H1 (cell line): Measurements from ENCODE around the gene SERPINA10. TPM values are rescaled to one million over a fixed set of nuclear protein-coding genes. Genes with fewer than 3 reads are reported as not detected.

ENCODE experiments used
- CHD7 ChIP-seq: fragments of 300-600 bp; sonication (generic); IDR thresholded peaks from 2 replicates; pipeline ENCODE4 v1.7.1; 2012; ENCODE audit warnings: low read length, moderate library complexity, mild to moderate bottlenecking, inconsistent platforms; ENCODE audit not compliant: insufficient replicate concordance
- GABPA ChIP-seq: IDR thresholded peaks from 2 replicates; pipeline ENCODE4 v1.6.1; 2011; ENCODE audit warnings: mild to moderate bottlenecking, low read length, moderate library complexity, borderline replicate concordance; ENCODE audit not compliant: insufficient read depth
- HDAC6 ChIP-seq: IDR thresholded peaks from one replicate; pipeline ENCODE4 v1.7.1; 2012; ENCODE audit warnings: low read depth, mild to moderate bottlenecking, inconsistent platforms, low read length, moderate library complexity
- RNF2 ChIP-seq: fragments of 200-900, 300-1000 bp; sonication (generic); IDR thresholded peaks from 2 replicates; pipeline ENCODE4 v1.7.1; 2016; ENCODE audit warnings: borderline replicate concordance, low read depth, mild to moderate bottlenecking, antibody characterized with exemption, low read length; ENCODE audit not compliant: poor library complexity, severe bottlenecking; ENCODE audit errors: missing control alignments
- SUZ12 ChIP-seq: fragments of 200-600 bp; sonication (generic); IDR thresholded peaks from 2 replicates; pipeline ENCODE4 v1.6.1; 2012; ENCODE audit warnings: mild to moderate bottlenecking, inconsistent platforms, low read length, moderate library complexity, mixed read lengths
- polyA plus RNA-seq, 7 experiments: library from polyadenylated mRNA; depleted of rRNA in 3 of 7; stranded (reverse) in 5 of 7; unstranded in 2 of 7; fragments of >200 nt in 5 of 7; fragments of 200-250 nt in 2 of 7; gene quantifications; 1 replicate in 5 of 7; 2 replicates in 1 of 7; 4 replicates in 1 of 7; pipeline versions ENCODE4 v1.2.1 to v1.2.3, GENCODE V29; 2011 to 2013; ENCODE audit warnings: missing spikeins in 2 of 7, mixed read lengths in 2 of 7
- total RNA-seq: library from RNA; stranded (reverse); fragmentation: NEBNext Ultra II Directional; extraction: Animal tissue kit (Norgen Biotek cat#: 25700); gene quantifications from 2 replicates; pipeline ENCODE4 v1.2.1, GENCODE V29; 2021

SERPINA10 gene
- total and polyA plus RNA-seq, 2 of the 8 experiments (the other 6 are each of a cell fraction or from before 2014, with no cell fraction given) = not detected

- TF ChIP-seq CHD7 (no peak), SUZ12 (no peak), RNF2 (no peak), GABPA (no peak), HDAC6 (no peak)
Measured at GRCh38 chr14:94282991-94283723, 9.9 kb downstream of the SERPINA10 start (continued).
